Measurements from ENCODE around the gene ITPRID1.

ITPRID1 gene

DNA sequence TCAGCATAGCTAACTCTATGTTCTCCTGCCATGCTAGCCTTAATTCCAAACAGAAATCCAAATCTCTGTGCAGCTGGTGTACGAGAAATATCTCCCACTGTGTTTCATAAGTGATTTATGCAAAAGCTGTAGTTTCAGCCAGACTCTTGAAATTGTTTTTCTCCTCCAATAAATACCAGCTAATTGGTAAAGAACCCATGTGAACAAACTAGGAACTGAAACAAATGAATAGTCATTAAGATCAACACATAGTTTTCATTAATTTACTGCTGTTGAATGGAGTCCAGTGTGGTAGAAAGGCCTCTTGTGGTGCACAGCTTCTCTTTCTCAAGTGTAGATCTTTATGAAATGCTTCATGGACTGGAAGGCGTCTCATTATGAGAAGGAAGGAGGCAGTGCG, 191.5 kb downstream of the ITPRID1 start:
- DNase-seq: no peak

DNA sequence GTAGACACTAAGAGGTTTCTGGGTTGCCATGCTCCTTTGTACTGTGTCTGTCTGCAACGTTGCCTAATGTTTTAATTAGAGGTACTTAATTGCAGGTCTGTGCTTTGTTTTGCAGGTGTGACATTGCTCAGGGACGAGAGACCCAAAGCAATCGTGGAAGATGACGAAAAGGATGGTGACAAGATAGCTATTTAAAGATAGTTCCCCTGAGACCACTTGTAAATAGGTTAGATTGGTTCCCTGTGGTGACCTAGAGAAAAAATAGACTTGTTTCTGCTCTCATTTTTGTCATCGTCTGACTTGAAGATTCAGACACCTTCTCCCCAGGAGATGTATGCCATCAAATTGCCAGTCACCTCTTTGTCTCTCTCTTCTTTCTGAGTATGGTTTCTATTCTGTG, 193.2 kb downstream of the ITPRID1 start:
- no peak for DNase-seq

Measured in DMS79 (cell line).